GM12872 (cell line): ENCODE data around the gene DDIT4L.

ENCODE experiments used
- CTCF ChIP-seq: IDR thresholded peaks from 3 replicates; pipeline ENCODE4 v1.5.1; 2011; ENCODE audit warnings: low read depth, mild to moderate bottlenecking, low read length, moderate library complexity; ENCODE audit not compliant: insufficient read depth

DDIT4L gene

GRCh38 chr4:100189820-100190642 lies at the start of gene DDIT4L:
Gene DDIT4L, minus strand, starts transcription at chr4:100190468. Its CDS starts 485 bp downstream, at chr4:100189983.
- no peak for TF ChIP-seq CTCF

- no peak for TF ChIP-seq CTCF
Measured at GRCh38 chr4:100240008-100240407, 49.7 kb upstream of the DDIT4L start.

GRCh38 chr4:100224721-100225120 lies 34.5 kb upstream of the DDIT4L start:
- TF ChIP-seq CTCF, result no peak

GRCh38 chr4:100224160-100224559 lies 33.9 kb upstream of the DDIT4L start:
- no peak for TF ChIP-seq CTCF

- TF ChIP-seq CTCF, result no peak
Measured at GRCh38 chr4:100208964-100209363, 18.7 kb upstream of the DDIT4L start.

- TF ChIP-seq CTCF, result no peak
Measured at GRCh38 chr4:100208459-100208858, 18.2 kb upstream of the DDIT4L start.

GRCh38 chr4:100206850-100207249 lies 16.6 kb upstream of the DDIT4L start:
- no peak for TF ChIP-seq CTCF
